HG02610 (cell line): ENCODE measurements around the gene DGCR8.
"Not testable (repeated sequence)": the region's sequence is repeated elsewhere in the genome, so short reads cannot be mapped to it uniquely, and the experiment has no call there.

Experiments
- ATAC-seq: cut with Tn5 transposase; IDR thresholded peaks from one replicate; pipeline ENCODE4 v1.9.1; 2021; ENCODE audit warnings: mild to moderate bottlenecking, moderate library complexity; ENCODE audit not compliant: unreplicated experiment

Gene DGCR8

DNA sequence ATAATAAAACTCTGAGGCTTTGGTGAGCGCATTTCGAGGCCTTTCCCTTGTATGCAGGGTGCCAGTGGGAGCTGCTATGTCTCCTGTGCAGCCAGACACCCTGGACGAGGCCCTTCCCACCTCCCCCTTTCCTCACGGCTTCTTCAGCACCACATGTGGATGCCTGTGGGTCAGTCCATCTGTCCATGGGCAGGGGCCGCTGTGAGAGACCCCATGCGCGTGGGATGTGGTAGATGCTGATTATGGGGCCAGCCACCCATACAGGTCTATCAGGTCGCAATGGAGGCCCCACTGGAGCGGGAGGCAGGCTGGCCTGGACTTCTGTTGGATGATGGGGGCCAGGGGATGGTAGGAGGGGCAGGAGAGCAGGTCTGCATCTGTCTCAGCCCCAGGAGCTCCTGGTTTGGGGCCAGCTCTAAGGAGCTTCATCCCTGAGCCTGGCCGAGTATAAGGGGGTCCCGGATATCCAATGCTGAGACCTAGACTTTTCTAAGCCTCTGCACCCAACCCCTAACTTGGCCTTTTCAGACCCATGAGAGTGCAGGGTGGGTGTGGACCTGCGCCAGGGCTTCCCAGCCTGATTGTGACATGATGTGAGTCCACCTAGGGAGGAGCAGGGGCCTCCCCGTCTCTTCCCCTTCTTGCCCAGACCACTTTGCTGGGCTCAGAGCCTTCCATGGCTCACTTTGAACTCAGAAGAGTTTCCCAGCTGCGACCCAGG lies 14.0 kb upstream of the DGCR8 start:
- ATAC-seq: no peak

DNA sequence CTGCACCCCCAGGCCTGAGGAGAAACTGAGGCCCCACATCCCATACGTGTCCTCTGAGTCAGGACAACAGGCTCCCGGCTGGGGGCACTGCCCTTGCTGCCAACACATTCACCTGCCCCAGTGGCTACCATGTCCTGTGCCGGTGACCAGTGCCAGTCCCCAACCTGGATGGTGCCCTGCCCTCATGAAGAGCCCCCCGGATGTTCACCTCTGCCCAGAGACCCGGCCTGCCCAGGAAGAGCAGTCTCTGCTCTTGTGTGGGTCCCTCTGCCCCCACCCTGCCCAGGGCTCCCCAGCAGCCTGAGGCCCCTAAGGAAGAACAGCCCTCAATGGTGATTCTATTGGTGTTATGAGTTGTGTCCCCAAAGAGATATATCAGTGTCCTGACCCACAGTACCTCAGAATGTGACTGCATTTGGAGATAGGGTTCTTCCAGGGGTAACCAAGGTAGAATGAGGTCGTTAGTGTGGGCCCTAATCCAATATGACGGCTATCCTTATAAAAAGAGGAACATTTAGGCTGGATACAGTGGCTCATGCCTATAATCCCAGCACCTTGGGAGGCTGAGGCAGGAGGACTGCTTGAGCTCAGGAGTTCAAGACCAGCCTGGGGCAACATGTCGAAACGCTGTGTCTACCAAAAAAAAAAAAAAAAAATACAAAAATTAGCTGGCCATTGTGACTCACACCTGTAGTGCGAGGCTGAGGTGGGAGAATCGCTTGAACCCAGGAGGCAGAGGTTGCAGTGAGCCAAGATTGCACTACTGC lies 13.2 kb upstream of the DGCR8 start:
- no peak for ATAC-seq

DNA sequence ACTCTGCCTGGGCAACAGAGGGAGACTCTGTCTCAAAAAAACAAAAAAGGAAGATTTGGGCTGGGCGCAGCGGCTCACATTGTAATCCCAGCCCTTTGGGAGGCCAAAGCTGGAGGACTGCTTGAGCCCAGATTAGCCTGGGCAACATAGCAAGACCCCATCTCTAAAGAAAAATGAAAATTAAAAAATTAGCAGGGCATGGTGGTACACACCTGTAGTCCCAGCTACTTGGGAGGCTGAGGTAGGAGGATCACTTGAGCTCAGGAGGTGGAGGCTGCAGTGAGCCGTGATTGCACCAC lies 12.7 kb upstream of the DGCR8 start:
- ATAC-seq: not testable (repeated sequence)

DNA sequence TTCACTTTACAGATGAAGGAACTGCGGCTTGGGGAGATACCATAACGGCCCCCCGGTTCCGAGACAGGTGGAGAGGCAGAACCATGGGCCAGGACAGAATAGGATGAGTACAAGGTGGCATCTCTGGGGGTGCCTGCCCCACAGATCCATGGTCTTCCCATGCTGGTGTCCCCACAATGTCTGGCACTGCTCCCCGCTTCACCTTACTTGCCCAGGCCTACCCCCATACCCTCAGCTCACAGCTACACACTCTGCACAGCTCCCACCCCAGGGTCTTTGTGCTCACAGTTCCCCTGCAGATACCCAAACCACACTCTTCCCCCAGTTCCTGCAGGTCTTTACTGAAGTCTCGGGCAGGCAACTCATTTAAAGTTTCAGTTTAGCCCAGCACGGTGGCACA lies 11.4 kb upstream of the DGCR8 start:
- no peak for ATAC-seq

DNA sequence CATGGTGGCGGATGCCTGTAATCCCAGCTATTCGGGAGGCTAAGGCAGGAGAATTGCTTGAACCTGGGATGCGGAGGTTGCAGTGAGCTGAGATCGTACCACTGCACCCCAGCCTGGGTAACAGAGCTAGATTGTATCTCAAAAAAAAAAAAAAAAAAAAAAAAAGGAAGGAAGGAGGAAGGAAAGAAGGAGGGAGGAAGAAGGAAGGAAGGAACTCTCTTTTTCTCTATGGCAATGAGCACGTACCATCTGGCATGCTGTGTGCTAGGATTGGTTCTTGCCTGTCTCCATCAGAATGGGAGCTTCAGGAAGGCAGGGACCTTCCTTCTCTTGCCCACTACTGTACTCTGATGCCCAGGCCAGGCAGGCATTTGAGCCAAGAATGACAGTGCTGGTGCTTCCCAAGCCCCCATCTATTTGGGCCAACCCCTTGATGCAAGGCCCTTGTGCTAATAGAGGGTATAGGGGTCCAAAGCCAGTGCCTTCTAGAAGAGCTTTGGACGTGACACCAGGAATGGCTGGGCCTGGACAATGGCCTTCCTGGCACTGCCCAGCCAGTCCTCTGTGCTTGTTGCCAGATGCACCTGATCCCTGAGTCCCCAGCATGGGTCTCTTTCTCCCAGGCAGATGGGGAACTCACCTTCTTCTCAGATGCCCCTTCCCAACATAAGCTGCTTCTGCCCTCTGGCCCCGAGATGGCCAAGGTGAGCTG lies 10.6 kb upstream of the DGCR8 start:
- no peak for ATAC-seq

DNA sequence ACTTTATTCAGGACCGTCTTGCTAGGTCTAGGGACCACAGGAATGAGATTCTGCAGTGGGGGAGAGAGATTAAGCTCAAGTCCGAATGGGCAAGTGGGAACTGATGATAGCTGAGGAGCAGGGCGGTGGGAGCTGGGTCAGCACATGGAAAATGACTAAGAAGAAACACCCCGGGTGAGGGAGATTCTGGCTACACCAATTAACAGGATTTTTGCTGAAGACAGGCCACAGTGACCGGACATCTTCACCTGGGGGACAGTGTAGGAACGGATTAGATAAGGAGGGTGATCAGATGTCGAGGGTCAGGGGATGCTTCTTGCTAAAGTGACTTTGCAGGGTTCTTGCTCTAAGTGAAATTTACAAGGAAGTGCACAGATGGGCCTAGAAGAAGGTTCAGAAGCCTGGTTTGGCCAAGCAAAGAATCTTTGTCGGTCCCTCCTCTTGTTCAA lies 8.5 kb upstream of the DGCR8 start:
- ATAC-seq: no peak

DNA sequence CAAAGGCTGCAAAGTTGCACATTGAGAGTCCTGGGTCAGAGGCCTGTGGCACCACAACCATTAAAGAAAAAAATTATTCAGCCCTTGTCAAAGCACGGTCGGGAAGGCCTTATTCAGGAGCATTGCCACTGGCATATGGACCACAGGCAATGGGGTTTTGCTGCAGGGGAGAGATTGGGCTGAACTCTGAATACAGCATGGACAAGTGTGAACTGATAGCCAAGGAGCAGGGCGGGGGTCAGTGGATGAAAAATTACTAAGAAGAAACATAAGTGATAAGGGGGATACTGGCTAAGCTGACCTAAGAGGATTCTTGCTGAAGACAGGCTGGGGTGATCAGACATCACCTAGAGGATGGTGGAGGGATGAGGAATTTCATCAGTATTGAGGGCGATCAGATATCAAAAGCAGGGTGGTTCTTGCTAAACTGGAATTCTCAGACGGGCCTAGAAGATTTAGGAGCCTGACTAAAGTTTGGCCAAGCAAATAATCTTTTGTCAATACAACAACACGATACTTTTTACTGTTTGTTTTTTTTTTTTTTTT lies 3.3 kb upstream of the DGCR8 start:
- no peak for ATAC-seq

DNA sequence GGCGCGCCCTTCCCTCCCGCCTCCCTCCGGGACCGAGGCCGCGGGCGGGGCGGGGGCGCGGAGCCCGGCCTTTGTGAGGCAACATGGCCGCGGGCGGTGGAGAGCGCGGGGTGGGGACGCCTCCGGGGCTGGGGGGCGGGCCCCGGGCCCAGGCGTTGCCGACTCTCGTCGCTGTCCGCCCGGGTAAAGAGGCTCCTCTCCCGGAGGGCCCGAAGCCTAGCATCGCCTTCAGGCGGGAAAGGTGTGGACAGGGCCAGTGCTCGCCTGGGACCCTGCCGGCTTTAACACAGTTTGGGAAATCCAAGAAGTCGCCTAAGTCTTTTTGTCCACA lies 369 bp downstream of the DGCR8 start:
- ATAC-seq: peak; percentile 55

DNA sequence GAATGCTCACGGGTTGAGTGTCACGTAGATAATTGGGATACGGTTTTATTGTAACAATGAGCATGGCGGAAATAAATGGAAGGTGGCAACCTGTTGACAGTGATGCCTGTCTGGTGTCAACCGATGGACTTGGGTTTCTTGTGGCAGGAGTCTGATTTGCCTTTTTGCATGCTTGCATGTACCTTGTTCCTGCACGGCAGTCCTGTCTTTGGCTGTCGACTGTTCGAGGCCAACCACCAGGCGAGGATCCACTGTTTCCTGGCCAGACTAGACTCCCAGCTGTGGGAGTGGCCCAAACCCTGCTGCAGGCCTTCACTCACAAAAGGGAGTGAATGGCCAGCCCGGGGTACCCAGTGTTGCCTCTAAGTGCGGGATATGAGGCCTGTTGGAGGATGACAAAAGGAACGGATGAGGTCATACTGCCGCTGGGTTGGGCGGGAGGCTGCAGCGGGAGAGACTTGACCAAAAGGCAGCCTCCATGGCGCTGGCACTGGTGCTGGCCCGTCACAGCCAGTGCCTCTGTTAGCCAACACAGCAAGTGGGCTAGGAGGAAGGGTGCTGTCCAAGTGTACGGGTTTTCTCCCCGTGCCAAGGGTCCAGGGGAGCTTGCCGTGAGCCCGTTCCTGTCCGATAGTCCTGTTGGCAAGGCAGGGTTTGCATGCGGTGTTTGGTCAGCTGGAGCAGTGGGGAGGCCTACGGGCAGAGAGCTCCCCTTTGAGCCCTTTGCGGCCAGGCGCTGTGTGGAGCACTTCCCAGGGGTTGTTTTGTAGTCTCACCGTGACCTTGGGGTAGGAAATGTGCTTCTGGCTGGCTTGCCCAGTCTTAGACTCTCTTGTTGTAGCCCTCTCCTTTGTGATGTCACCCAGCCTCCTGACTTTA lies 974 bp downstream of the DGCR8 start:
- ATAC-seq: no peak

DNA sequence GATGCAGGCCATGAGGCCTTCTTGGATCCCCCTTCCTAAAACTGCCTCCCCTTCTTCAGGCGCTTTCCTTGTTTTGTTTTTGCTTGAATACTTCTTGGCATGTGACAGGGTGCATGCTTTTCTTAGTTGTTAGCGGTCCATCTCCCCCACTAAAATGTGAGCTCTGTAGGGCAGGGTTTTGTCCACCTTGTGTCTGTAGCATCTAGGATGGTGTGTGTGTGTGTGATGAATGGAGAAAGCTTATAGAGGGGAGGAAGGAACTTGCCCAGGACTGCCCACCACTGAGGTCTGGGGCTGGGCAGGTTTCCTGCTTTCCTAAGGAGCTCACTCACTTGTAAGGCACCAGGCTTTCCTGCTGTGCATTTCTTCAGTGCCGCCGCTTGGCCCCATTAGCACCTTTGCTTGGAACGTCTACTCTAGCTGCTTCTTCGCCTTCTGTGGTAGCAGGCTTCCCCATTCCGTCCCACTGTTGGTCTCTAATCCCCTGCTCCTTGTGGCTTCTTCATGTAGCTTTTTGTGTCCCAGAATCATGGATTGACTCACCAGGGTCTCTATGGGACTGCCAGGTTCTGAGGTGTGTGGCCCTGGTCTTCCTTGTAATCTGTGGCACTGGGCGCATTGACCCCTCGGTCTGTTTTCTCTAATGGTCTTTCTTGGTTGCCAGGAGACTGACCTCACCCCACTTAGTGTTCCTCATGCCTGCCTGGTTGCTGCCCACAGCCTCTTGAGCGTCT lies 3.3 kb downstream of the DGCR8 start:
- ATAC-seq: no peak

DNA sequence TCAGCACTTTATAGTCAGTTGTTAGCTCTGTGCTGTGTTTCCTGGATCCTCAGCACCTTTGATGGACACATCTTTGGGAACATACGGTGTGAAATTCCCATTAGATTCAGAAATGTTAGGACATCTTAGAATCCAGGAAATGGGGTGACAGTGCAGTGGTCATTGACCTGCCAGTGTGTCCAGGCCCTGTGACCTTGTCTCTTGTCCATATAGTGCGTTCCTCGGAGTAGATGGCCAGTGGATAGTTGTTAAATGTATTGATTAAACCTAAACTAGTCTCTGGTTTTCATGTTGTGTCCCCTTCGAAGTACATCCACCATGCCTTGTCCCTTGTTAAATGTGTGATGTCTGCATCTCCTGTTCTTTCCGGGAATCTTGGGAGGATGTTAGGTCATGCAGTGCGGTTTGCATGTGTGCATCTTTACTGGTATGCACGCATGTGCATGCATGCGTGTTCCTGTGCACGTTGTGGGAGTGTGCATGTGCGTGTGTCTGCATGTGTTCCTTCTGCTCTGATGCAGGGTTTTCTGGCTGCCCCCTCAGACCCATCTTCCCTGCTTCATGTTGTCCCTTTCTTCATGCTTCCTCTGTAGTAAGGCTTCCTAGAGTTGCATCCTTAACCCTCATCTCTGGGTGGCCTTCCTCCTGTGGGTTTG lies 4.0 kb downstream of the DGCR8 start:
- no peak for ATAC-seq

DNA sequence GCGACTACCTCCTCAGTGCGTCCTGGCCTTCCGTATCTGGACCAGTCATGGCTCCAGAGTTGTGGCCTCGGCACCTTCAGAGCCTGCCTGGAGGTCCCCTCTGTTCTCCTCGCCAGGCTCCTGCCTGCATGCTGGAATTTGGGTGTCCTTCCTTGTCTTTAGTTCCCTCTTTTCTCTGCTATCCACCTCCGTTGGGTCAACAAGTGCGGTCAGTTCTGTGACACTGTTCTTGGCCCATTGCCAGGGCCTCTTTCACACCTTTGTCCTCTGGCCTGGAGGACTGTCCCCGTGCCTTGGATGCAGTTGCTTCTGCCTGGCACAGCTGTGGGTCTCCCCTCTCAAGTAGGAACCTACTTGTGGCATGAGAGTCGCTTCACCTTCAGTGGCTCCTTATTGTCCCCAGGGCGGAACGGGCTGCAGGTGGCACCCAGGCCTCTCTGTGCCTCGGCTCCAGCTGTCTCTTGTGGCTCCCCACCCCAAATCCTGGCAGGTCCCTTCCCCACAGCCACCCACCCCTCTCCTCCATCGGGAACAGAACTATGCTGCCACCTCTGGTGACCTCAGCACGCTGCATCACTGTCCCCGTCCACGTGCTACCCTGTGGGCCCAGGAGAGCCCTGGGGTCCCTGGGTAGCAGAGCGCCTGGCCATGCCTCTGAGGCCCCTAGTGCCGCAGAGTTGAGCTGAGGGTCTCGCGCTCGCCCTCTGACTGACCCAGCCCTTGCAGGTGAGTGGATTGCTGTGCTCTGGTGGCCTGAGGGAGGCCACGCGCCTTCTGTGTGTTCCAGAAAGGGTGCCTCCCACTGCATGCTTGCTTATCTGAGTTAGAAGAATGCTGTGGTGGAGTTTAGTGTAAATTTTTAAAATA lies 4.7 kb downstream of the DGCR8 start:
- ATAC-seq: no peak

DNA sequence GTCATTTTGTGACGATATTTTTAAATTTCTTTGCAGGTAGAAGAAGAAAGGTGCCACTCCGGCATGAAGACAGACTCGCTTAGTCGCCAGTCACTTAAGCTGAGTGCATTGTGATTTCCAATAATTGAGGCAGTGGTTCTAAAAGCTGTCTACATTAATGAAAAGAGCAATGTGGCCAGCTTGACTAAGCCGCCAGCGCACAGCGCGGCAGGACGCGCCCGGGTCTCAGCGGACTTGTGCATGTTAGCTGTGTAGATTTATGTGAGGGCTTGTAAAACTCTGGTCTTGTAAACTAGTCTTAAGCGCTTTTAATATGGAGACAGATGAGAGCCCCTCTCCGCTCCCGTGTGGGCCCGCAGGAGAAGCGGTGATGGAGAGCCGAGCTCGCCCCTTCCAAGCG lies 5.6 kb downstream of the DGCR8 start:
- no peak for ATAC-seq

DNA sequence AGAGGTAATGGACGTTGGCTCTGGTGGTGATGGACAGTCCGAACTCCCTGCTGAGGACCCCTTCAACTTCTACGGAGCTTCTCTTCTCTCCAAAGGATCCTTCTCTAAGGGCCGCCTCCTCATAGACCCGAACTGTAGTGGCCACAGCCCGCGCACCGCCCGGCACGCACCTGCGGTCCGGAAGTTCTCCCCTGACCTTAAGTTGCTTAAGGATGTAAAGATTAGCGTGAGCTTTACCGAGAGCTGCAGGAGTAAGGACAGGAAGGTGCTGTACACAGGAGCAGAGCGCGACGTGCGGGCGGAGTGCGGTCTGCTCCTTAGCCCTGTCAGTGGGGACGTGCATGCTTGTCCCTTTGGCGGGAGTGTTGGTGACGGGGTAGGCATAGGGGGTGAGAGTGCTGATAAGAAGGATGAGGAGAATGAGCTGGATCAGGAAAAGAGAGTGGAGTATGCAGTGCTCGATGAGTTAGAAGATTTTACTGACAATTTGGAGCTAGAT lies 6.1 kb downstream of the DGCR8 start:
- no peak for ATAC-seq

DNA sequence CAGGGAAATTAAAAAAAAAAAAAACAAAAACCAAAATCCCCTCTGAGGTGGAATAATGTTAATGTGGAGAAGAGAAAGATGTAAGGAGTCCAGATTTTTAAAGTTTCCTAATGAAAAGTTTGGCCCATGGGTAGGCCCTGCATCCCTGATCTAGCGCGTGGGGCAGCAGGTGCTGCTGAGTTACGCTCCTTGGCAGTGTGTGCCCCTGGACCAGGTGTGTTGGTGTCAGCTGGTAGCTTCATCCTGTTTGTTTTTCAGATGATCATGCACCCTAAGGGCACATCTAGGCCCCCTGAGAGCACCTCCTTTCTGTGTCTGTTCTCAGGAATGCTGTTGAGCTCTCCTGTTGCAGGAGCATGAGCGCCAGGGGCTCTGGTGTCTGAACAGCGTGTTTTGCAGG lies 6.7 kb downstream of the DGCR8 start:
- ATAC-seq: no peak

DNA sequence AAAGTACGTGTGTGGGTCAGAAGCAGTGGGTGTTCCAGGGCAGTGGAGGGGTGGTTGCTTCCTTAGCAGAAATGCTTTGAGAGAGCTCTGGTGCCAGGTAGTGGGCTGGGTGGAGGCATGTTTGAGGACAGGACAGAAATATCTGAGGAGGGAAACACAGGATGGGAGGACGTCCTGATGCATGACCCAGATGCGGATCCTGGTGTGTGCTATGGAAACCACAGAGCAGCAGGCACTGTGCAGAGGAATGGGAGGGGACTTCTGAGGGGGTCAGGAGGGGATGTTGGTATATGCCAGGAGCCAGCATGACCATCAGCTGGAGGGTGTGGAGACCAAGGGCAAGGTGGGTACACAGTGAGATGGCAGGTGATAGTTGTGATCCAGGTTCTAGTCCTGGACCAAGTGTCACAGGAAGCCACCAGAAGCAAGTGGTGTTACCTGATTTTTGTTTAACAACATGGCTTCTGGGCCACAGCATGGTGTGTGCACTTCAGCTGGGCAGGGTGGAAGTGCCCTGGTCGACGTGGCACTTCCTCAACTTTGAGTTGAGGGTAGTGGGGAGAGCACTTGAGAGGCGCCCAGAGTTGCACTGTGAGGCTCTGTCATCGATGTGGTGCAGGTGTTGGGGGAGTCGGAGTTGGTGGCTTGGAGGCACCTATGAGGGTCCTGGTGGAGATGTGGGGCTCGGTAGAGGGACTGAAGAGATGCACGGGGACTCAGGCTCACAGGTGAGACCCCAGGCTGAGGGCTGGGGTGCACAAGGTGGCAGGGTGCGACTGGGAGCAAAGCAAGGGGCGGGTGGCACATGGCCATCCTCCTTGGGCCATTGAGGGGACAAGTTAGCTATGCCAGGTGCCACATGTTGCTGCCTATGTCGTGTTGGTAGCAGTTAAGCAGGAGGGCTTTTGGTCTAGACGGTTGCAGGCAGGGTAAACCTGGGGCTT lies 7.5 kb downstream of the DGCR8 start:
- ATAC-seq: no peak

DNA sequence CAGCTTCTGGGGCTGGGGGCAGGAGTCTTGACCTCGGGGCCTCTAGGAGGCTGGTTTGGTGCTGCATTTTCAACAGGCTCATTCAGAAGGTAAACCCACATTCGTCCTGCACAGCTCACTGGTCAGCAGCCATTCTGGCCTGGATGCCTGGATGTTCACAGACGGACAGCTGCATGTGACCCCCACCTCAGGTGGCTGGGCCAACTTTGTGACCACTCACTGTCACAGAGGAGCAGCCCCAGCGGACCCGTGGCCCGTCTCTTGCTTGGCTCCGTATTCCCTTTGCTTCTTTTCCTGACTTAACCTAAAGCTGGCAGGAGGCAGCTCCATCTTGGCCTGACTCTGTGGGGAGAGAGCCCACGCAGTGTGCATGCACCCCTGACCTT lies 8.2 kb downstream of the DGCR8 start:
- ATAC-seq: no peak
